Neural cell (in vitro differentiated cells): ENCODE measurements around the gene SPATA9. TPM values are rescaled to one million over a fixed set of nuclear protein-coding genes. Genes with fewer than 3 reads are reported as not detected.

Experiments used
- H2AFZ ChIP-seq: fragments of 200-600, 300-800 bp; sonication (generic), shearing (Covaris generic); 2 replicates; pipeline ENCODE4 v1.6.0; 2014; ENCODE audit warnings: low read depth, mild to moderate bottlenecking, antibody characterized with exemption, low read length, moderate library complexity
- H3F3A ChIP-seq: fragments of 200-600 bp; shearing (Covaris generic); 2 replicates; pipeline ENCODE4 v1.6.1; 2016; ENCODE audit warnings: mild to moderate bottlenecking, moderate library complexity, mixed read lengths, antibody characterized with exemption, low read length; ENCODE audit not compliant: insufficient read depth, poor library complexity, severe bottlenecking
- H3K27ac ChIP-seq: fragments of 200-600, 300-800 bp; sonication (generic), shearing (Covaris generic); 2 replicates; pipeline ENCODE4 v1.5.1; 2014; ENCODE audit warnings: mild to moderate bottlenecking, low read length, moderate library complexity
- H3K27me3 ChIP-seq: fragments of 300-800, 200-600 bp; sonication (generic), shearing (Covaris generic); 2 replicates; pipeline ENCODE4 v1.6.0; 2014; ENCODE audit warnings: mild to moderate bottlenecking, low read depth, low read length, moderate library complexity; ENCODE audit not compliant: insufficient read depth
- H3K36me3 ChIP-seq: fragments of 300-800, 200-600 bp; sonication (generic), shearing (Covaris generic); 2 replicates; pipeline ENCODE4 v1.5.1; 2014; ENCODE audit warnings: mild to moderate bottlenecking, antibody characterized with exemption, low read length, moderate library complexity; ENCODE audit not compliant: insufficient read depth
- H3K4me2 ChIP-seq: fragments of 300-800, 200-600 bp; sonication (generic), shearing (Covaris generic); 2 replicates; pipeline ENCODE4 v1.6.0; 2014; ENCODE audit warnings: mild to moderate bottlenecking, low read length
- H3K4me3 ChIP-seq: fragments of 300-800, 200-600 bp; sonication (generic), shearing (Covaris generic); 2 replicates; pipeline ENCODE4 v1.5.1; 2014; ENCODE audit warnings: mild to moderate bottlenecking, low read length, moderate library complexity
- H3K79me2 ChIP-seq: fragments of 200-600 bp; shearing (Covaris generic); replicated peaks from 2 replicates; pipeline ENCODE4 v1.6.0; 2014; ENCODE audit warnings: mild to moderate bottlenecking, low read length, moderate library complexity; ENCODE audit not compliant: insufficient read depth
- H3K9ac ChIP-seq: fragments of 300-800, 200-600 bp; sonication (generic), shearing (Covaris generic); 2 replicates; pipeline ENCODE4 v1.6.1; 2016; ENCODE audit warnings: mild to moderate bottlenecking, low read length, mixed read lengths
- H3K9me2 ChIP-seq: fragments of 200-600 bp; shearing (Covaris generic); 2 replicates; pipeline ENCODE4 v1.6.1; 2016; ENCODE audit warnings: mild to moderate bottlenecking, low read length, mixed read lengths; ENCODE audit not compliant: insufficient read depth
- H3K9me3 ChIP-seq: fragments of 200-600, 300-800 bp; sonication (generic), shearing (Covaris generic); 2 replicates; pipeline ENCODE4 v1.6.1; 2016; ENCODE audit warnings: mild to moderate bottlenecking, mixed run types, low read length, moderate library complexity, mixed read lengths
- H4K20me1 ChIP-seq: fragments of 200-600 bp; shearing (Covaris generic); 2 replicates; pipeline ENCODE4 v1.6.1; 2016; ENCODE audit warnings: mild to moderate bottlenecking, mixed run types; ENCODE audit not compliant: insufficient read depth
- CTCF ChIP-seq: fragments of 450-650 bp; IDR thresholded peaks from 2 replicates; pipeline ENCODE4 v1.5.1; 2014; ENCODE audit warnings: antibody characterized with exemption, mild to moderate bottlenecking, moderate library complexity; ENCODE audit not compliant: poor library complexity, severe bottlenecking
- EP300 ChIP-seq: fragments of 450-650 bp; conservative IDR thresholded peaks from 2 replicates; pipeline ENCODE4 v1.6.1; 2014; ENCODE audit warnings: antibody characterized with exemption, mild to moderate bottlenecking, moderate library complexity; ENCODE audit not compliant: poor library complexity, severe bottlenecking
- EZH2 ChIP-seq: fragments of 200-600, 300-800 bp; shearing (Covaris generic), sonication (generic); IDR thresholded peaks from 2 replicates; pipeline ENCODE4 v1.6.1; 2014; ENCODE audit warnings: antibody characterized with exemption, low read length, borderline replicate concordance, mild to moderate bottlenecking; ENCODE audit not compliant: insufficient read depth, poor library complexity, severe bottlenecking
- MXI1 ChIP-seq: fragments of 450-650 bp; conservative IDR thresholded peaks from 2 replicates; pipeline ENCODE4 v1.6.1; 2014; ENCODE audit warnings: antibody characterized with exemption, mild to moderate bottlenecking; ENCODE audit not compliant: poor library complexity, severe bottlenecking
- POLR2AphosphoS5 ChIP-seq: IDR thresholded peaks from 2 replicates; pipeline ENCODE4 v1.6.1; 2012
- RAD21 ChIP-seq: fragments of 450-650 bp; conservative IDR thresholded peaks from 2 replicates; pipeline ENCODE4 v1.6.1; 2014; ENCODE audit warnings: antibody characterized with exemption, mild to moderate bottlenecking, moderate library complexity
- SMC3 ChIP-seq: fragments of 450-650 bp; conservative IDR thresholded peaks from 2 replicates; pipeline ENCODE4 v1.6.1; 2014; ENCODE audit warnings: antibody characterized with exemption, mild to moderate bottlenecking, moderate library complexity; ENCODE audit not compliant: poor library complexity
- TAF1 ChIP-seq: IDR thresholded peaks from 2 replicates; pipeline ENCODE4 v1.6.1; 2012; ENCODE audit warnings: low read depth
- polyA plus RNA-seq: library from polyadenylated mRNA; depleted of rRNA; stranded (reverse); fragments of >200 nt; gene quantifications from 2 replicates; pipeline ENCODE4 v1.2.3, GENCODE V29; 2014
- TF ChIP-seq, protein P1 (sequence below): IDR thresholded peaks from 2 replicates; pipeline ENCODE4 v1.6.1; 2012; ENCODE audit warnings: borderline replicate concordance

Gene SPATA9
- polyA plus RNA-seq, 1 donor from 2014 or later: 5.8 TPM

GRCh38 chr5:95667678-95668077 is 15.1 kb downstream of the SPATA9 start:
- no peaks in the 10 kb centered on the region for H3F3A ChIP-seq
- no peak overlapping the region for H3K4me2 ChIP-seq
- no peaks in the 10 kb centered on the region for H3K9me2 ChIP-seq
- no peak overlapping the region for H3K4me3 ChIP-seq
- TF ChIP-seq POLR2AphosphoS5 (no peak), EZH2 (no peak), SMC3 (no peak), CTCF (no peak), MXI1 (no peak), EP300 (no peak), TAF1 (no peak), RAD21 (no peak)
- TF ChIP-seq, protein P1, sequence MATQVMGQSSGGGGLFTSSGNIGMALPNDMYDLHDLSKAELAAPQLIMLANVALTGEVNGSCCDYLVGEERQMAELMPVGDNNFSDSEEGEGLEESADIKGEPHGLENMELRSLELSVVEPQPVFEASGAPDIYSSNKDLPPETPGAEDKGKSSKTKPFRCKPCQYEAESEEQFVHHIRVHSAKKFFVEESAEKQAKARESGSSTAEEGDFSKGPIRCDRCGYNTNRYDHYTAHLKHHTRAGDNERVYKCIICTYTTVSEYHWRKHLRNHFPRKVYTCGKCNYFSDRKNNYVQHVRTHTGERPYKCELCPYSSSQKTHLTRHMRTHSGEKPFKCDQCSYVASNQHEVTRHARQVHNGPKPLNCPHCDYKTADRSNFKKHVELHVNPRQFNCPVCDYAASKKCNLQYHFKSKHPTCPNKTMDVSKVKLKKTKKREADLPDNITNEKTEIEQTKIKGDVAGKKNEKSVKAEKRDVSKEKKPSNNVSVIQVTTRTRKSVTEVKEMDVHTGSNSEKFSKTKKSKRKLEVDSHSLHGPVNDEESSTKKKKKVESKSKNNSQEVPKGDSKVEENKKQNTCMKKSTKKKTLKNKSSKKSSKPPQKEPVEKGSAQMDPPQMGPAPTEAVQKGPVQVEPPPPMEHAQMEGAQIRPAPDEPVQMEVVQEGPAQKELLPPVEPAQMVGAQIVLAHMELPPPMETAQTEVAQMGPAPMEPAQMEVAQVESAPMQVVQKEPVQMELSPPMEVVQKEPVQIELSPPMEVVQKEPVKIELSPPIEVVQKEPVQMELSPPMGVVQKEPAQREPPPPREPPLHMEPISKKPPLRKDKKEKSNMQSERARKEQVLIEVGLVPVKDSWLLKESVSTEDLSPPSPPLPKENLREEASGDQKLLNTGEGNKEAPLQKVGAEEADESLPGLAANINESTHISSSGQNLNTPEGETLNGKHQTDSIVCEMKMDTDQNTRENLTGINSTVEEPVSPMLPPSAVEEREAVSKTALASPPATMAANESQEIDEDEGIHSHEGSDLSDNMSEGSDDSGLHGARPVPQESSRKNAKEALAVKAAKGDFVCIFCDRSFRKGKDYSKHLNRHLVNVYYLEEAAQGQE: no peak
- H3K27me3 ChIP-seq: no peaks in the 10 kb centered on the region
- H3K27ac ChIP-seq: no peak overlapping the region
- H3K9ac ChIP-seq: no peak overlapping the region
- no peaks in the 10 kb centered on the region for H3K9me3 ChIP-seq
- H2AFZ ChIP-seq: no peak overlapping the region
- no peaks in the 10 kb centered on the region for H3K79me2 ChIP-seq
- no peaks in the 10 kb centered on the region for H4K20me1 ChIP-seq
- no peaks in the 10 kb centered on the region for H3K36me3 ChIP-seq

- no peaks in the 10 kb centered on the region for H4K20me1 ChIP-seq
- H3K36me3 ChIP-seq: no peaks in the 10 kb centered on the region
- TF ChIP-seq, protein P1: no peak
- TF ChIP-seq CTCF (no peak), POLR2AphosphoS5 (no peak), SMC3 (no peak), EZH2 (no peak), EP300 (no peak)
- no peak overlapping the region for H3K4me2 ChIP-seq
- H3K79me2 ChIP-seq: no peaks in the 10 kb centered on the region
- no peaks in the 10 kb centered on the region for H3K27me3 ChIP-seq
- no peaks in the 10 kb centered on the region for H3K9me3 ChIP-seq
- no peak overlapping the region for H3K9ac ChIP-seq
- no peaks in the 10 kb centered on the region for H3K9me2 ChIP-seq
- no peak overlapping the region for H3K4me3 ChIP-seq
- no peaks in the 10 kb centered on the region for H3F3A ChIP-seq
- H2AFZ ChIP-seq: no peak overlapping the region
- no peak overlapping the region for H3K27ac ChIP-seq
These were observed 15.7 kb downstream of the SPATA9 start for GRCh38 chr5:95667061-95667618.
